Measurements from ENCODE around the gene AK3. TPM values are rescaled to one million over a fixed set of nuclear protein-coding genes. Genes with fewer than 3 reads are reported as not detected.

Gene AK3
- total RNA-seq, 4 donors from 2014 or later = 67.7 to 119 (median 91.3) TPM

- no peaks in the 10 kb centered on the region for H3K4me1 ChIP-seq
- H3K27me3 ChIP-seq = no peaks in the 10 kb centered on the region
- peaks cover 0 to 60% (median 0%) of the 10 kb centered on the region in 3 donors for H3K36me3 ChIP-seq
- DNase-seq = no peak
- H3K9me3 ChIP-seq = no peaks in the 10 kb centered on the region
- H3K27ac ChIP-seq = no peak overlapping the region
- TF ChIP-seq, protein P1, sequence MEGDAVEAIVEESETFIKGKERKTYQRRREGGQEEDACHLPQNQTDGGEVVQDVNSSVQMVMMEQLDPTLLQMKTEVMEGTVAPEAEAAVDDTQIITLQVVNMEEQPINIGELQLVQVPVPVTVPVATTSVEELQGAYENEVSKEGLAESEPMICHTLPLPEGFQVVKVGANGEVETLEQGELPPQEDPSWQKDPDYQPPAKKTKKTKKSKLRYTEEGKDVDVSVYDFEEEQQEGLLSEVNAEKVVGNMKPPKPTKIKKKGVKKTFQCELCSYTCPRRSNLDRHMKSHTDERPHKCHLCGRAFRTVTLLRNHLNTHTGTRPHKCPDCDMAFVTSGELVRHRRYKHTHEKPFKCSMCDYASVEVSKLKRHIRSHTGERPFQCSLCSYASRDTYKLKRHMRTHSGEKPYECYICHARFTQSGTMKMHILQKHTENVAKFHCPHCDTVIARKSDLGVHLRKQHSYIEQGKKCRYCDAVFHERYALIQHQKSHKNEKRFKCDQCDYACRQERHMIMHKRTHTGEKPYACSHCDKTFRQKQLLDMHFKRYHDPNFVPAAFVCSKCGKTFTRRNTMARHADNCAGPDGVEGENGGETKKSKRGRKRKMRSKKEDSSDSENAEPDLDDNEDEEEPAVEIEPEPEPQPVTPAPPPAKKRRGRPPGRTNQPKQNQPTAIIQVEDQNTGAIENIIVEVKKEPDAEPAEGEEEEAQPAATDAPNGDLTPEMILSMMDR (IDR thresholded peaks at IDR 0.05) = no peak
- no peak for TF ChIP-seq POLR2A (IDR thresholded peaks at IDR 0.05)
- H3K4me3 ChIP-seq = no peak overlapping the region
These were observed 19.3 kb downstream of the AK3 start for GRCh38 chr9:4721736-4722135.

DNA sequence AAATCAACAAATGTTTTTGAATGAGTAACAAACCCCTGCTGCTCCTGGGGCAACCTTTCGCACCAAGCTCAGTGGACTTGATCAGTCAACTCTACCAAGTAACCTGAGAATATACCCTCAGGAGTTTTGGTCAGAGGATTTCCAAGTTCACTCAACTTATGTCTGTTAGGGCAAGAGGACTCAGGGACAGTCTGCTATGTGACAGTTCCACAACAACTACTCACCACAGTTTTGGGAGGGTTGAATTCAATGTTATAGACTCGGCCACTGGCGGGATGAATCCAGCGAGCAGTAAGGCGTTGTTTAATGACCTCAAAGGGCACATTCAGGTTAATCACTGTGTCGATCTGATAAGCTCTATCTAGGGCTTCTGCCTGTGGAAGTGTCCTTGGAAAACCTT, 22.1 kb downstream of the AK3 start:
- Histone ChIP-seq H3K36me3 (peaks cover 0 to 83% (median 0%) of the 10 kb centered on the region in 3 donors), H3K27me3 (no peaks in the 10 kb centered on the region), H3K9me3 (no peaks in the 10 kb centered on the region), H3K4me3 (no peak overlapping the region), H3K27ac (no peak overlapping the region), H3K4me1 (no peaks in the 10 kb centered on the region)
- DNase-seq = no peak
- TF ChIP-seq POLR2A (IDR thresholded peaks at IDR 0.05) = no peak
- TF ChIP-seq, protein P1 (IDR thresholded peaks at IDR 0.05) = no peak

- Histone ChIP-seq H3K27ac (no peak overlapping the region), H3K4me1 (no peaks in the 10 kb centered on the region), H3K27me3 (no peaks in the 10 kb centered on the region), H3K9me3 (no peaks in the 10 kb centered on the region), H3K36me3 (peaks cover 0 to 84% (median 0%) of the 10 kb centered on the region in 3 donors), H3K4me3 (no peak overlapping the region)
- no peak for DNase-seq
- TF ChIP-seq POLR2A (IDR thresholded peaks at IDR 0.05) = no peak
- TF ChIP-seq, protein P1 (IDR thresholded peaks at IDR 0.05) = no peak
These were observed 23.2 kb downstream of the AK3 start for GRCh38 chr9:4717815-4718214.

GRCh38 chr9:4716163-4716562, 24.8 kb downstream of the AK3 start:
- H3K27ac ChIP-seq = no peak overlapping the region
- H3K4me3 ChIP-seq = no peak overlapping the region
- no peaks in the 10 kb centered on the region for H3K9me3 ChIP-seq
- no peak for TF ChIP-seq POLR2A (IDR thresholded peaks at IDR 0.05)
- TF ChIP-seq, protein P1 (IDR thresholded peaks at IDR 0.05) = no peak
- H3K27me3 ChIP-seq = no peaks in the 10 kb centered on the region
- H3K36me3 ChIP-seq = peaks cover 0 to 77% (median 0%) of the 10 kb centered on the region in 3 donors
- DNase-seq = no peak
- no peaks in the 10 kb centered on the region for H3K4me1 ChIP-seq

- no peak for TF ChIP-seq POLR2A (IDR thresholded peaks at IDR 0.05)
- TF ChIP-seq, protein P1 (IDR thresholded peaks at IDR 0.05) = no peak
- H3K4me1 ChIP-seq = no peaks in the 10 kb centered on the region
- H3K27me3 ChIP-seq = no peaks in the 10 kb centered on the region
- no peak for DNase-seq
- H3K27ac ChIP-seq = no peak overlapping the region
- peaks cover 0 to 79% (median 0%) of the 10 kb centered on the region in 3 donors for H3K36me3 ChIP-seq
- no peak overlapping the region for H3K4me3 ChIP-seq
- no peaks in the 10 kb centered on the region for H3K9me3 ChIP-seq
These were observed 26.6 kb downstream of the AK3 start for GRCh38 chr9:4714266-4715016.

Data from Peyer's patch (tissue), 4 donors.